Caki2 (cell line): Measurements from ENCODE around the gene PERP. TPM values are rescaled to one million over a fixed set of nuclear protein-coding genes. Genes with fewer than 3 reads are reported as not detected.
"Not testable (repeated sequence)": the region's sequence is repeated elsewhere in the genome, so short reads cannot be mapped to it uniquely, and the experiment has no call there.

Experiments used
- DNase-seq: peaks from one replicate; pipeline ENCODE4 v3.0.0-alpha.2; 2015; ENCODE audit warnings: low read depth
- in situ Hi-C: cut with HindIII; loops from 2 replicates; pipeline ENCODE4 v1.10.0; 2016; ENCODE audit warnings: low sequenced_read_pairs, low pct_unique_long_range_greater_than_20kb, mixed read lengths
- total RNA-seq: library from RNA; depleted of rRNA; stranded (reverse); fragments of >200 nt; shearing (Covaris generic); gene quantifications from 2 replicates; pipeline ENCODE4 v1.2.3, GENCODE V29; 2014; ENCODE audit warnings: low replicate concordance; rRNA removed

The PERP gene
- total RNA-seq: 229 and 255 TPM in 2 replicates

- in situ Hi-C loops: no loop called here
- peak; percentile 84 for DNase-seq
These were observed at the start of gene PERP for GRCh38 chr6:138107078-138107751. PERP (minus strand) TSS chr6:138107419; CDS start chr6:138107340, 79 bp downstream.

DNA sequence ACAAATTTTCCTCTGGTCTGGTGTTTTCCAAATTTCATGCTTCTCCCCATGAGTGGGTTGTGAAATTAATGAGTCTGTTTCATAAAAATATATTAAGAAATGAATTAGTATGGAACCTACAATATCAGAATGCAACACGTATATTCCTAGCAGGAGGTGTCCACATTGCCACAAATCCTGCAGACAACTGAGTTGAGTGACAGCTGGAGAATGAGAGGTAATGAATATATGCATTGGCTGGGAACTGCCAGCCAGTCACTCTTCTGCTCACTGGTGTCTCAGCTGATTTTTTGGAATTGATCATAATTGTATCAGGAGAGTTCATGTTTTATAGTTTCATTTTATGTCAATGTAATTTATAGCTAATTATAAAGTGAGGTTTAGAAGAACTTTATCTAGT is 48.2 kb upstream of the PERP start:
- DNase-seq: no peak
- in situ Hi-C loops: no loop called here

DNA sequence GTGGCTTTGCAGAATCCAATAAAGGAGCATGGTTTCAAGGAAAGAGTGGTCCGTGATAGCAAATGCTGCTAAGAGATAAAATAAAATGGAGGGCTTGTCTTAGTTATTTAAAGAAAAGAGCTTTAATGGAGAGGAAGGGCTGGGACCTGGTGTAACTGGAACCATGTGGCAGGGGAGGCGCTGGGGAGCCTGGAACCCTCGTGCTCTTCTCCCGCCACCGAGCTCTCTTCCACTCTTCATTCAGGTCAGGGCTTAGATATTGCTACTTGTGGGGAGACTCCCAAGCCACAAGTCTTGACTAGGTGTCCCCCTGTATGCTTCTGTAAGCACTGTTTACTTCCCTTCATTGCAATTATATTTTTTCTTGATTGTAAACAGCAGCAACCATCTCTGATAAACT is 39.3 kb upstream of the PERP start:
- no peak for DNase-seq
- in situ Hi-C loops: no loop called here

GRCh38 chr6:138145402-138145801 is 38.2 kb upstream of the PERP start:
- in situ Hi-C loops: no loop called here
- no peak for DNase-seq

DNA sequence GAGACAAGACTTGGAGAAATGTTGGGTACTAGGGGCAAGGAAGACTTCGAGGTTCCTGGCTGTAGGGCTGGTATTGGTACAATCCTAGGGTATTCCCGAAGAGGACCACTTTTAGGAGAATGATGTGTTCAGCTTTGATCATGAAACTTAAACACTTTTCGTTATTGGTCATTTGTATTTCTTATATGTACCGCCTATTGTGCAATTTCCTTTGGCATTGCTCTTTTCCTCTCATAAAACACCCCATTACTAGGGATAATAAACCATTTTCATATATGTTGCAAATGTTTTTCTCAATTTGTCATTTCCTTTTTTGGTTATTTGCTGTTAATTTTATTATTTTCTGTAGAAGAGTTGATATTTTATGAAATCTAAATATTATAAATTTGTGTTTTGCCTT is 35.6 kb upstream of the PERP start:
- in situ Hi-C loops: no loop called here

GRCh38 chr6:138129190-138129589 is 22.0 kb upstream of the PERP start:
- DNase-seq: no peak
- in situ Hi-C loops: no loop called here

More for the DNA sequence above, 35.6 kb upstream of the PERP start:
- no peak for DNase-seq

DNA sequence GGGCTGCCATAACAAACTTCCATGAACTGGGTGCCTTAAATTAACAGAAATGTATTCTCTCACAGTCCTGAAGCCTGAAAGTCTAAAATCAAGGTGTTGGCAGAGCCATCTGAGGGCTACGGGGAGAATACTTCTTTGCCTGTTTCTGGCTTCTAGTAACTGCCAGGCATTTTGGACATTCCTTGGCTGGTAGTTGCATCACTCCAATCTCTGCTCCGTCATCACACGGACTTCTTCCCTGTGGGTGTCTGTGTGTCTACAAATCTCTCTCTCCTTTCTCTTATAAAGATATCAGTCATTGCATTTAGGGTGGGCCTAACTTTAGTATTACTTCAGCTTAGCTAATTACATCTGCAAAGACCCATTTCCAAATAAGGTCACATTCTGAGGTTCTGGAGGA is 20.9 kb upstream of the PERP start:
- in situ Hi-C loops: no loop called here
- DNase-seq: no peak

DNA sequence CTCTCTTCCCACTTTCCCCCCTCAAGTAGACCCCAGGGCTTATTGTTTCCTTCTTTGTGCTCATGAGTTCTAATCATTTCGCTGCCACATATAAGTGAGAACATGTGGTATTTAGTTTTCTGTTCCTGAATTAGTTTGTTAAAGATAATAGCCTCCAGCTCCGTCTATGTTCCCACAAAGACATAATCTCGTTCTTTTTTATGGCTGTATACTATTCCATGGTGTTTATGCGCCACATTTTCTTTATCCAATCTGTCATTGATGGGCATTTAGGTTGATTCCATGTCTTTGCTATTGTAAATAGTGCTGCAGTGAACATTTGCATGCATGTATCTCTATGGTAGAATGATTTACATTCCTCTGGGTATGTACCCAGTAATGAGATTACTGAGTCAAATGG is 16.9 kb upstream of the PERP start:
- DNase-seq: no peak
- in situ Hi-C loops: no loop called here

DNA sequence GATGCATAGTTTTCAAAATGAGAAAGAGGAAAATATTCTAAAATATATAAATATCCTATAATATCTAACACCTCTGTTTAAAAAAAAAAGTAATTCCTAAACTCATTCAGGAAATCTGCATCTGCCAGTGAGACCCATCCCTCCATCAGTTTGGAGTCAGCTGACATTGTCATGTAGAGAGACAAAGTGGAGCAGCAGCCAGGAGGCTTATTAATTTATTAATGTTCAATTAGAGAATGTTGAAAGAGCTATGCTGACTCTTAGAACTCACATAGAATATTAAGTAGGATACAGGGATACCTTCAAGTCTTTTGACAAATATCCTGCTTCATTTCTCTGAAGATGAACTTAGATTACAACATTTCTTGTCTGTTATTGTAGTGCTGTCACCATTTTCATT is 12.8 kb upstream of the PERP start:
- DNase-seq: no peak
- in situ Hi-C loops: no loop called here

DNA sequence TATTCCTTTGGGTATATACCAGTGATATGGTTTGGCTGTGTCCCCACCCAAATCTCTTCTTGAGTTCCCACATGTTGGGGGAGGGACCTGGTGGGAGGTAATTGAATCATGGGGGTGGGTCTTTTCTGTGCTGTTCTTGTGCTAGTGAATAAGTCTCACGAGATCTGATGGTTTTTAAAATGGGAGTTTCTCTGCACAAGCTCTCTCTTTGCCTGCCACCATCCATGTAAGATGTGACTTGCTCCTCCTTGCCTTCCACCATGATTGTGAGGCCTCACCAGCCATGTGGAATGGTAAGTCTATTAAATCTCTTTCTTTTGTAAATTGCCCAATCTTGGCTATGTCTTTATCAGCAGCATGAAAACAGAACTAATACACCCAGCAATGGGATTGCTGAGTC is 12.0 kb upstream of the PERP start:
- DNase-seq, in situ Hi-C loops: not testable (repeated sequence)

DNA sequence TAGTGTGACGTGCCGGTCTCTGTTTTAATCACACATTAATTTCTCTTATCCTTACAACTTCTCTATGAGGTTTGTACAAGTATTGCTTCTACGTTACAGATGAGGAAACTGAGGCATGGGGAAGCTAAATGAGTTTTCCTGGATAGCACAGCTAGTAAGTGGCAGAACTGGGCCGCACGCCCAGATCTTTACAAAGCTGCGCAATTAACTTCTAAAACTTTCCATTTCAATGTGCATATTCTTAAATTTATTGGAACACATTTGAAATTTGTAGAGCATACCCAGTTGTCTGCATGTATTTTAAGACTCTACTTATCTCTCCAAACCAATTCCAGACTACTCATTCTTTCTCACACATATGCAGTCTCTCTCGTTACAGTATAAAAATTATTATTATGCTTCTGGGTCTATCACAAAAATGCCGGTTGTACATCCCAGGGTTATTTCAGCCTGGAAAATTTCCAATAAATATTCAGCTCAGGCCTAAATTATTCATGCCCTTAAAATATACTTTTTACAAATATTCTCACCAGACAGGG is 10.2 kb upstream of the PERP start:
- in situ Hi-C loops: no loop called here

DNA sequence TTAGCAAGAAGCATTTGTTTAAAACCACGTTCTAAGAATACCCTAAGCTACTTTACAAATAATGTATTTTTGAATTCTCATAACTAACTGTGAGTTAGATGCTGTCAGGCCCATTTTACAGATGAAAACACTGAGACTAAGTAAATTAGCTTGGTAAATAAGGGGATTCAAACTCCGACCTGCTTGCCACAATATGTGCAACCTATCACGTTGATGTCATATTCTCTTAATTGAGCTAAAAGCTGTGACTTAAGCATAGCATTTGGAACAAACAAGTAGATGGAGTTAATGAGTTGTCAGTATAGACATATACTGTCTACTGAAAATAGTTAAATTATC is 9.4 kb upstream of the PERP start:
- in situ Hi-C loops: no loop called here
- no peak for DNase-seq

More for the DNA sequence above, 10.2 kb upstream of the PERP start:
- no peak for DNase-seq

- in situ Hi-C loops: no loop called here
- peak; percentile 62 for DNase-seq
These were observed 8.8 kb upstream of the PERP start for GRCh38 chr6:138115877-138116660.

GRCh38 chr6:138115201-138115600 is 8.0 kb upstream of the PERP start:
- in situ Hi-C loops: no loop called here
- DNase-seq: no peak

DNA sequence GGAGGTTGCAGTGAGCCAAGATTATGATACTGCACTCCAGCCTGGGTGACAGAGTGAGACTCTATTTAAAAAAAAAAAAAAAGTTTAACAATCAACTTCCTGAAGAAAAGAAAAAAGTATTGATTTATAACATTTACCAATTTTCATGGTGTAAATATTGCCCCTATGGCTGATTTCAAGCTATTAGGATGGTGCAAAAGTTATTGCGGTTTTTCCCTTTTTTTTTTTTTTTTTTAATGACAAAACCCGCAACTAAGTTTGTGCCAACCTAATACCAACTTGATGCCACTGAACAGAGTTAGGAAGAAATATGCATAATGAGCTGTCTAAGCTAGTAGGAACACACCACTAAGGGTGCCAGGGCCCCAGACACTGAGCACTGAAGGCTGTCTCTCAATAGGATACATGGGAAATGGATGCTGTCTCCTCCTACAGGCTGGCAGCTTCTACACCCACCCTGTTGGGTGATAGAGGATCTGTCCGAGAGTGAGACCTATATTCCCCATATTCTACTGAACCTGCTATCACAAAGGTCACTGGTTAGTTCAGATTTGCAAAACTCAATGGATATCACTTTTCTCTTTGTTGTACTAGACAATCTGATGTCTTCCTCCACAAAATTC is 6.5 kb upstream of the PERP start:
- DNase-seq: no peak
- in situ Hi-C loops: no loop called here

GRCh38 chr6:138110229-138110628 is 3.0 kb upstream of the PERP start:
- no peak for DNase-seq
- in situ Hi-C loops: no loop called here

- in situ Hi-C loops: no loop called here
- peak; percentile 71 for DNase-seq
These were observed 2.1 kb upstream of the PERP start for GRCh38 chr6:138109042-138109997.
